Stomach (tissue), 9 donors: Measurements from ENCODE around the gene ZNF587. TPM values are rescaled to one million over a fixed set of nuclear protein-coding genes. Genes with fewer than 3 reads are reported as not detected.
"Not testable (repeated sequence)": the region's sequence is repeated elsewhere in the genome, so short reads cannot be mapped to it uniquely, and the experiment has no call there.

ENCODE experiments used
- DNase-seq, 2 donors: peaks; one replicate each; pipeline versions ENCODE4 v3.0.0 to v3.0.0-alpha.2; 2013 to 2019
- H3K27ac ChIP-seq, 5 donors: fragments of 200-600 bp in 4 of 5; sonication (generic) in 4 of 5; one replicate each; pipeline ENCODE4 v1.5.1; 2013 to 2019; ENCODE audit warnings: mild to moderate bottlenecking in 1 of 5, moderate library complexity in 1 of 5
- H3K27me3 ChIP-seq, 3 donors: fragments of 200-600 bp; sonication (generic); one replicate each; pipeline ENCODE4 v1.5.1; 2017 to 2019; ENCODE audit warnings: mixed run types in 1 of 3
- H3K36me3 ChIP-seq, 4 donors: fragments of 200-600 bp; sonication (generic); 1 replicate in 3 of 4; 2 replicates in 1 of 4; pipeline ENCODE4 v1.5.1; 2016 to 2019
- H3K4me1 ChIP-seq, 4 donors: fragments of 200-600 bp; sonication (generic); one replicate each; pipeline ENCODE4 v1.5.1; 2016 to 2019
- H3K4me3 ChIP-seq, 4 donors: fragments of 200-600 bp; sonication (generic) in 3 of 4; one replicate each; pipeline ENCODE4 v1.5.1; 2016 to 2019; ENCODE audit warnings: mild to moderate bottlenecking in 1 of 4
- H3K9me3 ChIP-seq, 4 donors: fragments of 200-600 bp; sonication (generic); one replicate each; pipeline ENCODE4 v1.5.1; 2016 to 2019
- CTCF ChIP-seq, 7 experiments: fragments of 450-650 bp in 4 of 7; fragments of 200-600 bp in 3 of 7; sonication (generic) in 3 of 7; IDR thresholded peaks; one replicate each; pipeline ENCODE4 v1.5.1; 2016 to 2019; ENCODE audit warnings: antibody characterized with exemption in 7 of 7, control low read depth in 2 of 7, mild to moderate bottlenecking in 1 of 7
- EP300 ChIP-seq: sonication (generic); formaldehyde crosslinking; IDR thresholded peaks from one replicate; pipeline ENCODE4 v1.6.1; 2017; ENCODE audit warnings: antibody characterized with exemption
- POLR2A ChIP-seq, 4 donors: fragments of 450-650 bp; IDR thresholded peaks; one replicate each; pipeline ENCODE4 v1.6.1; 2016; ENCODE audit warnings: antibody characterized with exemption in 4 of 4, control low read depth in 2 of 4, mild to moderate bottlenecking in 1 of 4, moderate library complexity in 1 of 4
- POLR2AphosphoS5 ChIP-seq, 3 donors: sonication (generic); formaldehyde crosslinking; IDR thresholded peaks; one replicate each; pipeline ENCODE4 v1.6.1; 2016; ENCODE audit warnings: antibody characterized with exemption in 3 of 3
- WGBS, 5 donors: extraction: QIAGEN DNeasy Blood & Tissue Kit in 3 of 5; methylation state at CpG; one replicate each; pipeline versions ENCODE4 v1.1.5 to v1.1.7; 2013 to 2018; 5-methylcytosine and 5-hydroxymethylcytosine counted together
- intact Hi-C: fragments of 100-400 bp; cut with DNase I; formaldehyde crosslinking; loops from one replicate; pipeline ENCODE4 v1.15.1; 2023; ENCODE audit warnings: low total_unique reads
- polyA plus RNA-seq, 3 donors: library from polyadenylated mRNA; stranded (reverse); fragments of 200-250 nt; gene quantifications; one replicate each; pipeline ENCODE4 v1.2.3, GENCODE V29; 2013
- total RNA-seq, 5 donors: library from RNA; depleted of rRNA; stranded (reverse); fragments of >200 nt; gene quantifications; one replicate each; pipeline versions ENCODE4 v1.1.0 to v1.2.3, GENCODE V29; 2014 to 2016
- donor health status: healthy with polysubstance abuse.
- donor health status: Bipolar disorder and iron deficiency.
- donor health status: healthy.

ZNF587 gene
- total and polyA plus RNA-seq, 8 donors = 2.7 to 52.7 (median 22.1) TPM

DNA sequence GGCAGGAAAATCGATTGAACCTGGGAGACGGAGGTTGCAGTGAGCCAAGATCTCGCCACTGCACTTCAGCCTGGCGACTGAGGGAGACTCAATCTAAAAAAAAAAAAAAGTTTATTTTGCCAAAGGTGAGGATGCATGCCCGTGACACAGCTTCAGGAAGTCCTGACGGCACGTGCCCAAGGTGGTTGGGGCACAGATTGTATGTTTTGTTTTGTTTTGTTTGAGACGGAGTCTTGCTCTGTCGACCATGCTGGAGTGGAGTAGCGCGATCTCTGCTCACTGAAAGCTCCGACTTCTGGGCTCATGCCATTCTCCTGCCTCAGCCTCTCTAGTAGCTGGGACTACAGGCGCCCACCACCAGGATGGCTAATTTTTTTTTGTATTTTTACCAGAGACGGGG is 31.7 kb upstream of the ZNF587 start:
- WGBS, 5 donors = 93 to 98% (median 95%) methylated on average over 14 of the region's 14 CpGs
- intact Hi-C loops = no loop called here
- Histone ChIP-seq H3K36me3 (peaks cover under 1 to 5% (median under 1%) of the 10 kb centered on the region in 4 donors), H3K27ac (no peak overlapping the region), H3K4me3 (no peak overlapping the region), H3K4me1 (peaks cover 27 to 61% (median 49%) of the 10 kb centered on the region in 4 donors), H3K9me3 (no peaks in the 10 kb centered on the region), H3K27me3 (no peaks in the 10 kb centered on the region)
- no peak for DNase-seq
- no peak for TF ChIP-seq POLR2A (IDR thresholded peaks at IDR 0.05)
- no peak for TF ChIP-seq CTCF (IDR thresholded peaks at IDR 0.05)
- TF ChIP-seq POLR2AphosphoS5 (IDR thresholded peaks at IDR 0.05) = no peak
- no peak for TF ChIP-seq EP300

DNA sequence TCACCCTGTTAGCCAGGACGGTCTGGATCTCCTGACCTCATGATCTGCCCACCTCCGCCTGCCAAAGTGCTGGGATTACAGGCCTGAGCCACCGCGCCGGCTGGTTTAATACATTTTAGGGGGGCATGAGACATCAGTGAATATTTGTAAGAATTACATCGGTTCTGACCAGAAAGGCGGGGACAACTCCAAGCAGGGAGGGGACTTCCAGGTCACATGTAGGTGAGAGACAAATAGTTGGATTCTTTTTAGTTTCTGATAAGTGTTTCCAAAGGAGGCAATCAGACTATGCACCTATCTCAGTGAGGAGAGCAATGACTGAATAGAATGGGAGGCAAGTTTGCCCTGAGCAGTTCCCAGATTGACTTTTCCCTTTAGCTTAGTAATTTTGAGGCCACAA is 31.3 kb upstream of the ZNF587 start:
- Histone ChIP-seq H3K4me3 (no peak overlapping the region), H3K4me1 (peaks cover 27 to 62% (median 51%) of the 10 kb centered on the region in 4 donors), H3K9me3 (no peaks in the 10 kb centered on the region), H3K27ac (no peak overlapping the region), H3K36me3 (peaks cover 0 to 4% (median 0%) of the 10 kb centered on the region in 4 donors), H3K27me3 (no peaks in the 10 kb centered on the region)
- 87 to 90% (median 89%) methylated on average over 7 of the region's 7 CpGs for WGBS, 5 donors
- no peak for DNase-seq
- TF ChIP-seq EP300 = no peak
- no peak for TF ChIP-seq POLR2A (IDR thresholded peaks at IDR 0.05)
- no peak for TF ChIP-seq CTCF (IDR thresholded peaks at IDR 0.05)
- TF ChIP-seq POLR2AphosphoS5 (IDR thresholded peaks at IDR 0.05) = no peak
- intact Hi-C loops = no loop called here

- peak overlapping the region; percentile 89 to 92 (median 91) for H3K27ac ChIP-seq
These were observed 30.0 kb upstream of the ZNF587 start for GRCh38 chr19:57819475-57820148.

GRCh38 chr19:57820599-57820998 is 29.1 kb upstream of the ZNF587 start:
- Histone ChIP-seq H3K27me3 (no peaks in the 10 kb centered on the region), H3K4me3 (peak overlapping the region; percentile 80 to 97 (median 91)), H3K9me3 (no peaks in the 10 kb centered on the region), H3K36me3 (peaks cover 0 to 16% (median 2%) of the 10 kb centered on the region in 4 donors), H3K4me1 (peaks cover 15 to 57% (median 43%) of the 10 kb centered on the region in 4 donors), H3K27ac (peak overlapping the region; percentile 54 to 92 (median 90))
- intact Hi-C loops = no loop called here
- no peak for TF ChIP-seq POLR2A (IDR thresholded peaks at IDR 0.05)
- no peak for TF ChIP-seq EP300
- TF ChIP-seq CTCF (IDR thresholded peaks at IDR 0.05) = no peak
- no peak for TF ChIP-seq POLR2AphosphoS5 (IDR thresholded peaks at IDR 0.05)
- 41 to 60% (median 51%) methylated on average over 6 of the region's 6 CpGs for WGBS, 5 donors
- no peak for DNase-seq

More at GRCh38 chr19:57819475-57820148, 30.0 kb upstream of the ZNF587 start:
- WGBS, 5 donors = 0 to 1% (median 1%) methylated on average over 23 to 44 of the region's 44 CpGs
- H3K4me3 ChIP-seq = peak overlapping the region; percentile 80 to 97 (median 91)
- H3K27me3 ChIP-seq = no peaks in the 10 kb centered on the region
- intact Hi-C loops = no loop called here
- peaks cover 22 to 60% (median 52%) of the 10 kb centered on the region in 4 donors for H3K4me1 ChIP-seq
- peaks cover 0 to 12% (median 0%) of the 10 kb centered on the region in 4 donors for H3K36me3 ChIP-seq
- no peak for TF ChIP-seq EP300
- no peak for TF ChIP-seq CTCF (IDR thresholded peaks at IDR 0.05)
- TF ChIP-seq POLR2AphosphoS5 (IDR thresholded peaks at IDR 0.05) = peak; percentile 28 to 94 (median 82)
- peak in 1 of 4 donors; percentile 29 for TF ChIP-seq POLR2A (IDR thresholded peaks at IDR 0.05)
- DNase-seq = peak; percentile 92 to 97
- no peaks in the 10 kb centered on the region for H3K9me3 ChIP-seq

DNA sequence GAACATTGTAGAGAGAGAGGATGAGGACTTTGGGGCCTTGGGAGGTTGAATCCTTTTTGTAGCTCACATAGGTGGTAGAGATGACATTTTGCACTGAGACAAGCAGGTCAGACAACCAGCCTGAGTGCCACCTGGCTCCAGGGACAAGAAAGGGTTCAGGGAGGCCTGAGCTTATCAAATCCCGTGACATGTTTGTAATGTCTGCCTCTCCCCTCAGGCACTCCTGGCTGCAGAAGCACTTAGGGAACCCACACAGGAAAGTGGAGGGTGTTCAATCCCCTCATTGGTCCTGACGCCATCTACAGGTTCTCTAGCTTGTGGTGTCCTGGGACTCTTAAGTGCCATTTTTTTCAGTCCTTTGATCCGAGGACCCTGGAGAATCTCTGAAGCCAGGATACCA is 28.6 kb upstream of the ZNF587 start:
- H3K27me3 ChIP-seq, DNase-seq, H3K9me3 ChIP-seq, intact Hi-C loops: not testable (repeated sequence)
- H3K36me3 ChIP-seq = peaks cover 0 to 18% (median 2%) of the 10 kb centered on the region in 4 donors
- peak overlapping the region; percentile 80 to 97 (median 91) for H3K4me3 ChIP-seq
- H3K4me1 ChIP-seq = peaks cover 15 to 53% (median 42%) of the 10 kb centered on the region in 4 donors
- H3K27ac ChIP-seq = peak overlapping the region in 3 of 5 donors; percentile 89 to 92 (median 92)
- WGBS, 5 donors = 24 to 47% (median 44%) methylated on average over 1 to 3 of the region's 3 CpGs

- H3K27me3 ChIP-seq, H3K9me3 ChIP-seq, DNase-seq, intact Hi-C loops: not testable (repeated sequence)
- peak overlapping the region in 1 of 5 donors; percentile 9 for H3K27ac ChIP-seq
- peak overlapping the region in 1 of 4 donors; percentile 97 for H3K4me3 ChIP-seq
- 64 to 100% (median 98%) methylated on average over 2 to 3 of the region's 3 CpGs for WGBS, 5 donors
- H3K4me1 ChIP-seq = peaks cover 15 to 53% (median 42%) of the 10 kb centered on the region in 4 donors
- H3K36me3 ChIP-seq = peaks cover 0 to 22% (median 4%) of the 10 kb centered on the region in 4 donors
These were observed 28.2 kb upstream of the ZNF587 start for GRCh38 chr19:57821501-57821900.

DNA sequence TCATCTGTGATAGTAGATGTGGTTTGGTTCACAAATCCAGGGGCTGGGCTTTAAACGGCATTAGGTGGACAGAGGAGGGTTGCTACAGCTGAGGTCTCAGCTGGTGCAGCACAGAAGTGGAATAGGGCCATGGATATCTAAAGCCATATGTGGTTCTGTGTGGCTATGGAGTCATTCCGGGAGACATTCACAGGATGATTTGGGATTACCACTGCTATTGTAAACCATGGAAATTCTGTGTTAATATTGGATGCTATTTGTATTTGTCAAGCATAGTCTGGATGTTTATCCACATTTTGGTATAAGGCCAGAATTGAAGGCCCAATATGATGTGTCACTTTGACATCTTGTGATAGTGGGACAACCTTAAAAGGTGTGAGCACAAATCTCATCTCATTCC is 26.5 kb upstream of the ZNF587 start:
- Histone ChIP-seq H3K36me3 (peaks cover 0 to 27% (median 10%) of the 10 kb centered on the region in 4 donors), H3K4me1 (peaks cover 15 to 55% (median 45%) of the 10 kb centered on the region in 4 donors)
- H3K4me3 ChIP-seq, DNase-seq, H3K27ac ChIP-seq, intact Hi-C loops, H3K27me3 ChIP-seq, H3K9me3 ChIP-seq: not testable (repeated sequence)
- 45 to 61% (median 52%) methylated on average over 2 of the region's 2 CpGs for WGBS, 5 donors
